HG03442 (cell line): ENCODE results near the gene DDB1.

Experiments used
- ATAC-seq: cut with Tn5 transposase; IDR thresholded peaks from one replicate; pipeline ENCODE4 v1.9.1; 2021; ENCODE audit warnings: mild to moderate bottlenecking, moderate library complexity; ENCODE audit not compliant: unreplicated experiment

DDB1 gene

GRCh38 chr11:61298663-61299244 lies 34.2 kb downstream of the DDB1 start:
- ATAC-seq, result no peak

- ATAC-seq, result no peak
Measured at GRCh38 chr11:61297746-61298145, 35.2 kb downstream of the DDB1 start.

DNA sequence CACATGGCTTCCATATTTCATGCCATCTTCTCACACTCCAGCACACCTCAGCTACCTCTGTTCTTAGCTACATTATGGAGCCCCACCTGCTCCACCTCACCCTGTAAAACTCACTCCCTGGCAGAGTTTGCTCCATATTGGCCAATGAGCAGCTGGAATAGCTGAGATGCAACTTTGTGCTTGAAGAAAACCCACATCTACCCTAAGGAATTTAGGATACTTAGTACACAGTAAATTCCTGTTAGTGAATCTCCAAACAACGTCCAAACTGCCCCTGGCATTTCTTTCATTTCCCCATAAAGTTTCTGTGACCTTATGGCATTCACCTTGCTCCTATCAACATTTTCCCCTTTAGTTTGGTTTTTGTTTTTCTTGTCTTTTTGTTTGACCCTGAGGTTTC lies 35.6 kb downstream of the DDB1 start:
- ATAC-seq, result no peak

- ATAC-seq, result no peak
Measured at GRCh38 chr11:61295596-61295926, 37.3 kb downstream of the DDB1 start.

GRCh38 chr11:61294717-61295595 lies 37.9 kb downstream of the DDB1 start, which contains the start of gene VWCE:
TSS of gene VWCE (minus strand) at chr11:61295316. CDS start at chr11:61295037, 279 bp downstream.
- ATAC-seq, result peak; percentile 52

DNA sequence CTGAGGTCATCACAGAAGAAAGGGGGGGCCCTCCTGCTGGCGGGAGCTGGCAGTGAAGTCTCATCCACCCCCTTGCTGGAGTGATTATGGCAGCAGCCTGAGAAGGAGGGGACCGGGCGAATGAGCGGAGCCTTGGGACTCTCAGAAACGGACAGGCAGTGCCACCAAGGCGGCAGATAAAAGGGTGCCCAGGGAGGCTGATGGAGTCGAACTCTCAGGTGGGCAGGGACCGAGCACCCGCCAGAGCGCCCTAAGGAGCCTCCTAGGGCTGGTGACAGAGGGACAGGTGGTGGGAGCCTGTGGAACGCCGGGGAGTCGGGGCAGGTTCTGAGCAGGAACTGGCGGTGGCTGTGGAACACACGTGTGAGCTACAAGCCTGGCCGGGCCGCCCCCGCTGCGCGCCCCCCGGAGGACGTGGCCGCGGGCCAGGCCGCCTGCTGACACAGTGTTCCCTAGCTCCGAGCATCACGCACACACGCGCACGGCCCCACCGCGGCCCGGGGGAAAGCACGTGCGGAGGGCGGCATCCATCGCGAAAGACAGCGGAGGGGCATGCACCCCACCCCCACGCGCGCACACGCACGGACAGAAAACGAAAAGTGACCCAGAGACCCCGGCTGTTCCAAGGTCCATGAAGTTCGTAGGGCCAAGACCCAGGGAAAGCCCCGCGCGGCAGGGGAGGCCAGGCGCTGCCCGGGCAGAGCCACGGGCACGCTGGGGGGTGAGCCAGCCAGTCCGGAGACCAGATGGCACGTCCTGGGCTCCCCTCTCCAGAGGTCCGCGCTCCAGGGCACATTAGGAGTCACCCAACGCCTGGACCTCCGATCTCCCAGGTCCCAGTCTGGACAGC lies 38.8 kb downstream of the DDB1 start:
- ATAC-seq, result peak; percentile 25

- ATAC-seq, result no peak
Measured at GRCh38 chr11:61292356-61292755, 40.5 kb downstream of the DDB1 start.

DNA sequence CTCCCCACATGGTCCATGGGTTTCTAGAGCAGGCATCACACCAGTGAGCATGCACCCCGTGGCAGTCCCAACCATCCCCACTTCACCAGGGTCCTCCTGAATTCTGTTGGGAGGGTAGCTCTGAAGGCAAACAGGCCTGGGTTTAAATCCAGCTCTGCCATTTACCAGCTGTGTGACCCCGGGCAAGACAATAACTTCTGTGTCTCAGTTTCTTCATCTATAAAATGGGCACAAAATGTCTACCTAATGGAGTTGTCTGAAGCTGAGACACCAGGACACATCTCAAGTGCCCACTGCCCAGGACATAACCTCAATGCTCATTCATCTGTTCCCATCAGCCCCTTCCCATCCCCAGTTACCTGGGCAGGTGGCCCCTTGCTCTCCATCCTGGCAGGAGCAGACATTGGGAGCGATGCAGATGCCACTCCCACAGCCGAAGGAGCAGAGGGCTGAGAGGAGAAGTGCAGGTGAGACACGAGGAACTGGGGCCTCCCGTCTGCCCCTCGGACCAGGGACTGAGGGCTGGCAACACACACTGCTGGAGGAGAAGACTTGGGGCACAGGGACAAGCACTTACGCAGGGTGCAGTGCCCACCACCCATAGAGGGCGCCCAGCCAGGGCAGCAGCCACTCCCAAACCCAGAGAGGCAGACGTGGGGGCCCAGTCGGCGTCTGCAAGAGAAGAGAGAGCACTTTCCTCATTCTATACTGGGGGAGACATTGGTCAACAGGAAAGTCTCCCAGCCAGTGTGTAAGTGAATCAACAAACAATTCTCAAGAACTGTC lies 41.8 kb downstream of the DDB1 start:
- ATAC-seq, result no peak

DNA sequence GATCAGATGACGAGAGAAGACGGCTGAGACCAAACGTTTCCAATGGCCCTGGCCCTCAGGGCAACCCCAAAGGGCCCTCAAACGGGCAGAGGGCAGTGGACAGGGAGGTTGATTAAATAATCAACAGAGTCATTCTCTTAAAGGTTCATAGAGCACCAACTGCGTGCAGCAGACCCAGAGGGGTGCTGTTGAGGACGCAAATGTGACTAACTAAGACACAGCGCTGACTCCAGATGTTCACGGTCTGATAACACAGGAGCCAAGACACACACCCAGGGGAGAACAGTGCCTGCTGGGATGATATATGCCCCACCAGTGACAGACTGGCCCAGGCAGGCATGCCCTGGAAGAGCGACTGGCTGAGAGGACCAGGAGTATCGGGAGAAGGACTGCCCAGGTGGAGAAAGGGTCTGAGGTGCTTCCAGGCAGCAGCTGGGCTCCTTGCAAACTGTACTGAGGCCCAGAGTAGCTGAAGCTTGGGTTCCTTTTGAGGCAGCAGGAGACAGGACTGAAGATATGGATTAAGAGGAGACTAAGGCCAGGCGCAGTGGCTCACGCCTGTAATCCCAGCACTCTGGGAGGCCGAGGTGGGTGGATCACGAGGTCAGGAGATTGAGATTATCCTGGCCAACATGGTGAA lies 45.4 kb downstream of the DDB1 start:
- ATAC-seq, result no peak

DNA sequence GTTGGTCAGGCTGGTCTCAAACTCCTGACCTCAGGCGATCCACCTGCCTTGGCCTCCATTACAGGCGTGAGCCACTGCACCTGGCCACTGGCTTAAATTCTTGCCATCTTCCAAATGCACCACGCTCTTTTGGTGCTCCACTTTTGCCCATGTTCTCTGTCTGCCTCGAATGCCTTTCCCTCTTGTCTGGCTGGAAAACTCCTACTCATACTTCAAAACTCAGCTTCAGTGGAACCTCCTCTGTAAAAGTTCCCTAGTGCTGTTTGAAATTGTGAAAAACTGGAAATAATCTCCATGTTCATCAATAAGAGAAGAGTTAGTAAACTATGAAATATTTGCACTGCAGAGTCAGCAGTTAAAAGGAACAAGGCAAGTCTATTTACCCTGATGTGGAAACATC lies 49.3 kb downstream of the DDB1 start:
- no peak for ATAC-seq

- ATAC-seq, result no peak
Measured at GRCh38 chr11:61281581-61282250, 51.2 kb downstream of the DDB1 start.

DNA sequence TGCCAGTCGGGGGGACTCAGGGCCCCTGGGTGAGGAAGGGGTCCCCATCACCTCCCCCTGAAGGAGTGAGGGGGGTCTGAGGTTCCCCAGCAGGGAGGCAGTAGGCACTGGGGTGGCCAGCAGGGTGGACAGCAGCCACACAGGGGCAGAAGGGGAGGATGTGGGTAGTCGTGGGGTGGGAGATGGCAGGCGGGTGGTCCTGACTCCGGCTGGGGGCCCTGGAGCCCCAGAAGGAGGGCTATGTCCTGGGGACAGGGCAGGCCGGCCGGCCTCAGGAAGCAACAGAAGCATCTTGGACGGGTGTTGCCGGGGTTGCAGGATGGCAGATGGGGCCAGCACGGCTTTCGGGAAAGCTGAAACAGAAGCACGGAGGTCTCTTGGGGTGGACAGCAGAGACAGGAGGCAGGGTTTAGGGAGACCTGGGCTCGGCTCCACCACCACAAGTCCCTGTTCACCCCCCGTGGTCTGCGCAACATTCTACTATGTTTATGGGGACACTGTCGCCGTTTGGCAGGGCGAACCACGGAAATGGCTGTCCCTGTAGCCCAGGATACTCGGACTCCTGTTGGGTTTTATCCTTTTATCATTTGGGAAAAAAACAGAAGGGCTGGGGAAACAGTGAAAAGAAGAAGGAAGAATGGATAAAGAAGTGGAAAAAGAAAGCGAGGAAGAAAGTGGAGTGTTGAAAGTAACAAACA lies 51.9 kb downstream of the DDB1 start:
- ATAC-seq, result no peak

DNA sequence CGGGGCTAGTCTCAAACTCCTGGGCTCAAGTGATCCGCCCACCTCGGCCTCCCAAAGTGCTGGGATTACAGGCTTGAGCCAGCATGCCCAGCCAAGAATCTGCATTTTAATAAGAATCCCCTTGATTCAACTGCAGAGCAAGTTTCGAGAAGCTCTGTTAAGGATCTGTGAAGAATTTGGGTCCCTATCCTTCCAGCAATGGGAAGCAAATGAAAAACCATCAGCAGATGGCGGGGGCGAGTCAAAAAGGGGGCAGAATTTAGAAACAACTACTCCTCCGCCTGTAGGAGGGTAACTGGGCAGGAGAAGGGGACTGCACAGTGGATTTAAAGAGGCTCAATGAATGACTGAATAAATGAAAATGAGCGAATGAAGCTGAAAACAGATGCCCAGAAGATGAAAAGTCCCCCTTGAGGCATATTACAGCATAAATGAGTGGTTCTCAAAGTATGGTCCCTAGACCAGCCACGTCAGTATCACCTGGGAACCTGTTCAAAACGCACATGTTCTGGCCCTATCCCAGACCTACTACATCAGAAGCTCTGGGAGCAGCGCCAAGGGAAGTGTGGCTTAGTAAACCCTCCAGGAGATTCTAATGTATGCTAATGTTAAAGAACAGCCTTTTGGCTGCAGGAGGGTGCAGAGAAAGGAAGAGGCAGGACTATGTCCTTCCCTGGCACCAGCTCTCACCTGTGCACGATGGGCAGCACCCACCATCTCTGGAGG lies 52.8 kb downstream of the DDB1 start:
- no peak for ATAC-seq

- ATAC-seq, result no peak
Measured at GRCh38 chr11:61278001-61278470, 54.9 kb downstream of the DDB1 start.

- ATAC-seq, result no peak
Measured at GRCh38 chr11:61277186-61278000, 55.5 kb downstream of the DDB1 start.

DNA sequence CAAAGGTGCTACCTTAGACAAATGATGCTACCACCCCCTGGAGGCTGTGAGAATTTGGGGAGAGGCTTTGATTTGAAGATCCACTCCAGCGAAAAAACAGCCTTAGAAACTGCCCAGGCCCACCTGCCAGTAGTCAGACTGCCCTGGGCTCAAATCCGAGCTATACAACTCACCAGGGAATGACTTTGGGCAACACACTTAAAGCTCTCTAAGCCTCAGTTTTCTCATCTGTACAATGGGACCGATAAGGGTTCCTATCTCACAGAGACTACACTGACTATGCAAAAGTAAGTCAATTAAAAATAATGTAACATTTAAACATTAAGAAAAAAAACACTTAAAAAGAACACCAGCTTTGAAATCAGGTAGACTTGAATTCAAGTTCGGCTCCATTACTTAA lies 57.7 kb downstream of the DDB1 start:
- ATAC-seq, result no peak

DNA sequence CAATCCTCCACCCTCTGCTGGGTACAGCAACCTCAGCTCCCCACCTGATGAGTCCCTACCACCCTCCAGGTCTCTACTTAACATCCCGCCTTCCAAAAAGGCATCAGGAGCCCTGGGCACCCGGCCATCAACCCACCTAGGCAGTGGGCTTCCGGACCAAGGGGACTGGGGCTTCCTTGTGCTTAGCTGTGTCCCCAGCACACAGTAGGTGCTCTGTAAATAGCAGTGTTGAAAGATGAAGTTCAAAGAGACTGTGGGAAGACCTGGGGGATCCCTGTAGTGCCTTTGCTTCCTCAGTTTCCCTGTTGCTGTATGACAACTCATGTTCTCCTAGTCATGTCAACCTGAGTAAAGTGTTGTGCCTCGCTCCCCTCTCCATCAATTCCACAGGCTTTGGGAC lies 58.8 kb downstream of the DDB1 start:
- no peak for ATAC-seq
